Fibroblast of skin of right biceps (primary cell): ENCODE data around the gene AGAP1.

Experiments
- DNase-seq: peaks from one replicate; pipeline ENCODE4 v3.0.0-alpha.2; 2013

AGAP1 gene

DNA sequence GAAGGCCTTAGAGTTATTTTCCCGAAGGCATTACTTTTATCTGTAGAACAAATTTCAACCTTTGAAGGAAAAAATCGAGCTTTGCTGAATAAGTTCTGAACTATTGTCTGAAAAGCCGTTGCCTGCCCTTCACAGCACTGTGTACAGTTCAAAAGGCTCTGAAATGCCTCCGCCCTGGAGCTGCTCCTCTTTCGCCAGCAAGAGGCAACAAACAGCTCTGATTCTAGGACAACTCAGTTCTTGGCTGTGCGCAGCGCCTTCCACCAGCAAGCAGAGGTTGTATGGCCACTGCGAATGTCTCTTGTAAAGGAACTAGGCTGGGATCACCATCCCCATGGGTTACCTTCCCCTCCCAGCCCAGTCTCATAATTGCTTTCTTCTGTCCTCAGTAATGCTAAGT lies 365.8 kb downstream of the AGAP1 start:
- peak; percentile 28 for DNase-seq

DNA sequence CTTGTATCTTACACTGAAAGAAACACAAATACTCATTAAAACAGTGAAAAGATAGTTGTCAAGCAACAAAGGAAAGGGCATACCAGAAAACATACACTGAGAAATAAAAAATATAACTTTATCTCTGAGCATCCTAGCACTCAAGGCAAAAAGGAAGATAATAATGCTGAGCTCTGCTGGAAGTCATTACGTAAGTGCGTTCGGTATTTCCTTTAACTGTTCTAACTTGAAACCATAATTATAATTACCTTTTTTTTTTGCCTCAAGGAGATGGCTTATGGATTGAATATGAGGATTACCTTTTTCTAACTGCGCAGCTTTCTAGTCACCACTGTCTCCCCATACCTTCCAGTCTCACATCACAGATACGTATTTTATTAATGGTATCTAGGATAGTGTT lies 366.3 kb downstream of the AGAP1 start:
- DNase-seq, result peak; percentile 64

DNA sequence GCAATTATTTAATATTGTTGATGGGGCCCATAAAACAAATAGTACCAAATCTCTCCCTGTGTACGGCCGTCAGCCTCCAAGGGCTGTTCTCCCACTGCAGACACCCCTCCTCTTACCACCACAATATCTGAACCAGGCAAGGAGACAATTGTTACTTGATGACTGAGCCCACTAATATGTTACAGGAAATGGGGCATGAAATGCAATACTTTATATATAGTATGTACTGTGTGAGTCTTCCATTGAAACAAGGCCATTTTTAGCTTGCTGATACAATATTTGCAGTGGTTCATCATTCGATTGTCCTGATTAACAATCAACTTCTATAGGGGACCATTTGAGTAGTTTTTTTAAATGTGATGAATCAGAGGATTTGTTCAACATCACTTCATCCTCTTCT lies 367.0 kb downstream of the AGAP1 start:
- DNase-seq, result peak; percentile 76

DNA sequence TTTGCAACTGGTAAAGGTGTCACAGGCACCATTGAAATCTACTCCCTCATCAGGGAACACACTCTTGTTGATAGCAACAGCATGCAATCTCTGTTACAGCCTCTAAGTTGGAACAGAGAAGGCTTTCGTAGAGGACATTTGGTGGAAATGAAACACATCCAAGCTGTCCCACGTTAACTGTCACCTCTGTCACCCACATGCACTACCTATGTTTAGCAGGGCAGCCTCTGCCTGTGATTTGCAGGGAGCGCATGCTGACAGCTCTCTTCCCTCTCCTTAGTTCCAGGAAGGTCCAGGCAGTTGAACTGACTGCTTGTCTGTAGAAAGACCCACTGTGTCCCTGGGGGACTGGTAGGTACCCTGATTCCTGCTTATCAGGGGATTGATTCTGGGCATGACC lies 367.5 kb downstream of the AGAP1 start:
- no peak for DNase-seq

DNA sequence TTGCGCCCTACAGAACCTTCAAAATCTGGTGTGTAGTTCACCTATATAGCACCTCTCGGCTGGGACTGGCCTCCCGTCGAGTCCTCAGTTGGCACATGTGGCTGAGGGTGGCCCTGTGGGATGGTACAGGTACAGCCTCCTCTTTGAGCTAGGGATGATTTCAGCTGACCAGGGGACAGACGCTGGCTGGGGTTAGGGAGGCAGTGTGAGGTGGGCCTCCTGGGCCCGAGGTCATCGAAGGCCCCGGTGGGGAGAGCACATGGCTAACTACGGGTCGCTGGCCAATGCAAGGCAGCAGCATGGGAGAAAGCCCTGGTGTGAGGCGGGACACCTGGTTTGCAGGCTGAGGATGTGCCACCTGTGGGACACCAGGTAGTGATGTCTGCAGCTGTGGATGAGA lies 369.6 kb downstream of the AGAP1 start:
- DNase-seq, result no peak

DNA sequence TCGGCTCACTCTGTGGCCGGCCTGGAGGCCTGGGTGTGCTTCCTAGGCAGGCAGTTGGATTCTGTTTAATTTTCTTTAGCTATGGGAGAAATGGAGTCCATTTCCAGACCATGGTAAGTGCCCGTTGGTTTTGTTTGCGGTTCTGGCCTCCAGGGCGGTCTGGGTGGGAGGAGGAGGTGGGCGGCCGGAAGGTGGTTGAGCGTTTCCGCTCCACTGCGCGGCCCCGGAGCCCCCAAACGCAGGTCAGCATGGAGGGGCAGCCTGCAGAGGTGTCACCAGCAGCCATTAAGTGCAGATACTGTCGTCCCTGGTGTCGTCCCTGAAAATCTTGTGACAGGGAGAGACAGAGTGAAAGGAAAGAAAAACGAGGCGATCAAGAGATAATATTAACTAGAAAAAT lies 370.5 kb downstream of the AGAP1 start:
- DNase-seq, result no peak

DNA sequence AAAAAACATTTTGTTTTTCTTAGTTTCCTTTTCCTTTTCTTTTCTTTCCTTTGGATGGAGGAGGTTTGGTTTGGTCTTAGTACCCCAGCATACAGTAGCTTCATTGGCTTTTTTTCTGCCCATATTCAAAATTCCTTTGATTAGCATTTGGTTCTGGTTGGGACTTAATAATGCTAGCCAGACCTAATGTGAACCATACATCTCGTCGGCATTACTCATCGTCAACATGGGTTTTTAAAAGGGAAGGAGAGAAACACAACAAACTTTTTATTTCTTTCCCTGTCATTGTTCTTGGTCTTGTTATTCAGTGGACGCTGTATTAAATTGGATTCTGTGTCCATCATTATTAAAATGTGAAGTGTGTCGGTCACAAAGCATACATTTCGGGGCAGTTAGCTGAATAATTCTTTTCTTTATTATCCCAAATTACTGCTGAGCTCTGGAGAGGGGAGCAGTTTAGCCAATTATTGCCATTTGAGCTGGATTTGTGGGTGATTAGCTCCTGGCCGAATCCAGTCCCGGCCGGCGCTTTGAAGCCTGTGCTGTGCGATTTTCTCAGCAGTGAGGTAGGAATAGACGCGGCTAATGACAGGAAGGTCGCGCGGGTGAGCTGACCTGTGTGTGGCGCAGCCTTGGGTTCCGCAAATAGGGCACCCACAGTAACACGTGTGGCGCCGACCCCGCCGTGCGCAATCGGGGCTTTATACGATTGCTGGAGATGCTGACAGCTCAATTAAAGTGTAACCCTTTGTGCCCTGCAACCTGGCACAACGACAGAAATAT lies 371.1 kb downstream of the AGAP1 start:
- peak; percentile 55 for DNase-seq

DNA sequence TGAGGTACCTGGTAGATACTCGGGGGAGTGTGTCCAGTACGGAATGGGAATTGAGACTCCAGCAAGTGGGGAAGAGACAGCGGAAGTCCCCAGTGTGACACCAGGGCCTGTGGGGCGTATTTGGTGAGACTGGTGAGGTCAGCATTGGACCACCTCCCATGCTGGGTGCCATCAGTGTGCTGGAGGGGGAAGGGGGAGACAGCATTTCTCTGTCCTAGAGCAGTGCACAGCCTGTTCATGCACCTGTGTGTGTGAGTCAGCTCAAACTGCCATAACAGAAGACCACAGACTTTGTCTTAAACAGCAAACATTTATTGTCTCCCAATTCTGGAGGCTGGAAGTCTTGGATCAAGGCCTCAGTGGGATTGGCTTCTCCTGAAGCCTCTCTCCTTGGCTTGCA lies 372.5 kb downstream of the AGAP1 start:
- DNase-seq, result no peak

DNA sequence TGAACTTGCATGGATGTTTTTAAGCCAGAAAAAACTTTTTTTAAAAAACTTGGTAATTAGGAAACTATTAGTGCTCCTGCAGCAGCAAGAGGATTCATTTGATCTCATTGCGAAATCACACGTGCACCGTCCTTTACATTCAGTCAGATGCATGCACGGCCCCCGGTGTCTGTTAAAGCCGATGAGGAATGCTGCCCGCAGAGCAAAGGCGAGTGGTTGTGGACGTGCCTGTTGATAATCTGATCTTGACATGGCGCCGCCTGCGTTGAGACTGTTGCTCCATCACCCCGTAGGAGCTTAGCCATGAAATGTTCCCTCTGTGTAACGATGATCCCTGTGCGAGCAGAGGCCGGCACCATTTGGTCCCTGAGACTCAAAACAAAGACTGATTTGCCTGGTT lies 374.4 kb downstream of the AGAP1 start:
- DNase-seq, result no peak

DNA sequence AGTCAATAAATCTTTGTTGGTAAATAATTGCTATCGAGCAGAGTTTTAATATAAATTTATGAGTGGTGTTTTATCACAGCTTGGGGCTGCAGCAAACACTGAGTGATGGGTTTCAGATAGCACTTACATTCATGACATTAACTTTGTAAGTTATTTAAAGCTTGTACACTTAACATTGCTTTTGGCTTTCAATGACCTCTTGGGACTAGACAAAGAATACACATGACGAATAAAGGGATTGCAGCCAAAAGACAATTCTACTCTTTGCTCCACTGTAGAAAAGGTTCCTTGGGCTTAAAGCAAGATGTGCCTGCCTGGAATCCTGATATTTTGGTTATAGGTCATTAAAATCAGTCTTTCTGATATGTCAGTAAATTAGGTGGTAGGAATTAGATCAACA lies 374.8 kb downstream of the AGAP1 start:
- DNase-seq, result no peak

DNA sequence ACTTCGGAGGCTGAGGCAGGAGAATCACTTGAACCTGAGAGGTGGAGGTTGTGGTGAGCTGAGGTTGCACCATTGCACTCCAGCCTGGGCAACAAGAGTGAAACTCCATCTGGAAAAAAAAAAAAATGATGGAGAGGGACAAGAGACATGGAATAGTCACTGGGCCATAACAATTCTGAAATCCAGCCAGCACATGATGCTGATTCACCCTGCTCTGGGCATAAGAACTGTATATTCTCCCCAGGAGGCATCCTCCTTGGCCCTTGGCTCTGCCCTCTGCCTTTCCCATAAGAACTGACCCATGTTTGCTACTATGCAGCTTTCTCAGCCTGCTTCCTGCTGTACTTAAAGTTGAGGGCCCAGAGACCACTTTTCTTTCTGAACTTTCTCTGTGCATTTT lies 376.7 kb downstream of the AGAP1 start:
- no peak for DNase-seq

DNA sequence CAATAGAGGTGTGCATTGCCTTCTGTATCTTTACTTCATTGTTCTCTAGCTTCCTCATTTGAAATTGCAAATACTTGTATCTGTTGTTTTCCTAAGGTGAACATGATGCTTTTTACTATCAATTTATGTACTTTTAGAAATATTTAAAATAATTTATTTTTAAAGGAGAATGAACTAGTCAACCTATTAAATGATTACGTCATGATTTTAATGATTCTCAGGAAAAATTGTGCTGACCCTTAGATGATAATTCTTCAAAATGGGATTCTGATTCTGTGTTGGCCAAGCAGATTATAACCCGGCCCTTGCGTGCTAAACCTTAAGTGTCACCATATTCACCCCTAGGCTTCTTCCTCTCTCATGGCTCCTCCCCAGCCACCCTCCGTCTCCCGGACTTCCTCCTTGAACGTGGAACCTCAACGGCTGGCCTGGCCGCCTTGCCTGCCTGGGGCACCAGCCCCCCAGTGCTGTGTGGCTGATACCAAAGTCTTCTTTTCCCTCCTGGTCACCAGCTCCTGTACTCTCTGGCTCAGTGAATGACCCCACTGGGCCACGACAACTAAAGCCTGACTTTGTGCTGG lies 382.3 kb downstream of the AGAP1 start:
- no peak for DNase-seq

DNA sequence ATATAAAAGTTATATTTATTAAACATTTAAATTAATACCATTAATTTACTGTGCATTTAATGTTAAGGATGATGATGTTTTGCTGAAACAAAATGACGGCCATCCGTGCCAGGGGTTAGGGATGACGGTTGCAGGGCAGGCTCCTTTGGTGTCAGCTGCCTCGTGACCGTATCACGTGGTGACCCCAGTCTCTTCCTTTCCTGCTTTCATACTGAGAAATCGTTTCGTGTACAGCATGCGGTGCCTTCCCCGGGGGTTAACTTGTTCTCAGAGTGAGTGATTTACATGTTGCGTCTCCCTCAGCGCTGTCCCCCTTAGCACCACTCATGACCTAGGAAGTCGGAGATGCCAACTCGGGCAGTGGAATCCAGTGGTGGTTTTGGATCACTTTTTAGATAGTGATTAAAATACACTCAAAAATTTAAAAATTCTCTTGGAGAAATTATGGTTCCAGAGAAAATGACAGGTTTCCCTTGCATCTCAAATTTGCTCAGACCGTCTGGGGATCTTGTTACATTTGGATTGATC lies 383.5 kb downstream of the AGAP1 start:
- DNase-seq, result no peak

DNA sequence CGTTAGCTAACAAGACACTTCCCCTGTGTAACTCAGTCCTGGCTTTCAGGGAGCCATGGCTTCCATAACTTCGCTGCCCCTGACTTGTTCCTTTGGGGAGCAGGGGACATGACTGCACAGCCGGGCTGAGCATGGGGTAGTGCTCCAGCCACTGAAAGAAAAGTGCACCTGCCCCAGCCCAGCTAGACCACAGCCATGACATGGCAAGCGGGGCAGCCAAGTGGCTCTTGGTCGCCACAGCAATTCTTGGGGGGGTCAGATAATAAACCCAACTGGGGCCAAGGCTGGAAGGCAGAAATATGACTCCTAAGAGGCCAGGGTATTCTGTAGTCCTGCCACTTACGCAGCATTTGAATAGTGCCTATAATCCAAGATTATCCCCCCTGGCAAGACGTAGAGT lies 385.3 kb downstream of the AGAP1 start:
- DNase-seq, result no peak

DNA sequence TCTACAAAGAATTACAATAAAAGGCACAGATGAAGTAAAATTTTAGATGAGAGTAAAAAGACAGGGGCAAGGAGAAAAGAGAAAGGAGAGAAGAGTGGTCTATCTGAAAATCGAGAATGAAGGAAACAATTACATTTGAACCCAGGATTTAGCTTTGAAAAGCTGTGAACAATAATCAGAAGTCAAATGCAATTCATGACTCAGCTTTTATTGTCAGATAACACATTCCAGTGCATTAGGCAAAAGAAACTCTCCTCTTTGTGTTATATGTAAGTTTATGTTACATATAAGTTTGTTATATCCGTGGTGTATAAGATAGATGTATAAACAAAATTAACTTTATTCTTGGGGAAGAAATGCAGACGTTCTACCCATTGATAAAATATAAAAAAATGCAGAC lies 389.8 kb downstream of the AGAP1 start:
- DNase-seq, result no peak

DNA sequence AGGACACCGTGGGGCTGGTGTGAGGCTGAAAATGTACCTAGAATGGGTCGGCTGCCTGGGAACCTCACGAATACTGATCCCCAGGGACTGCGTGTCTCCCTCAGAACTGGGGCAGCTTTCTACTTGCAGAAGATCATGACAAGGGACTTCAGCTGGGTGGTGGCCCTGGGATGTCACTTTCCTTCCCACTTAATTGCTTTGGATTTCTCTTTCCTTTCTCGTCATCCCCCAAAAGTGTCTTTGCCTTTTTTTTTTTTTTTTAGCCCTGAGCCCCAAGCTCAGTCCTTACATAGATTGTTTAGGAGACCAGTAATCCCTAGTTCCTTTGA lies 395.4 kb downstream of the AGAP1 start:
- no peak for DNase-seq

DNA sequence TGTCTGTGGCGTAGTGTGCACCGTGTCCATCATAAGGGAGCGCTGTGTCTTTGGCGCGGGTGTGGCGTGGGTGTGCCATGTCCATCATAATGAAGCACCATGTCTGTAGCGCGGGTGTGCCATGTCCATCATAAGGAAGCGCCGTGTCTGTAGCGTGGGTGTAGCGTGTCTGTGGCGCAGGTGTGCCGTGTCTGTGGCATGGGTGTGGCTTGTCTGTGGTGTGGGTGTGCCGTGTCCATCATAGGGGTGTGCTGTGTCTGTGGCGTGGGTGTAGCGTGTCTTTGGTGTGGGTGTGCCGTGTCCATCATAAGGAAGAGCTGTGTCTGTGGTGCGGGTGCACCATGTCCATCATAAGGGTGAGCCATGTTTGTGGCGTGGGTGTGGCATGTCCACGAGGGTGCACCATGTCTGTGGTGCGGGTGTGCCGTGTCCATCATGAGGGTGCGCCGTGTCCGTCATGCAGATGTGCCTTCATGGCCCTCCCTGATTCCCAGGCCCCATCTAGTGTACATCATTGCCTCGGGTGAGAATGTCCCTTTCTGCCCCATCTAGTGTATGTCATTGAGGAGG lies 399.4 kb downstream of the AGAP1 start:
- no peak for DNase-seq

DNA sequence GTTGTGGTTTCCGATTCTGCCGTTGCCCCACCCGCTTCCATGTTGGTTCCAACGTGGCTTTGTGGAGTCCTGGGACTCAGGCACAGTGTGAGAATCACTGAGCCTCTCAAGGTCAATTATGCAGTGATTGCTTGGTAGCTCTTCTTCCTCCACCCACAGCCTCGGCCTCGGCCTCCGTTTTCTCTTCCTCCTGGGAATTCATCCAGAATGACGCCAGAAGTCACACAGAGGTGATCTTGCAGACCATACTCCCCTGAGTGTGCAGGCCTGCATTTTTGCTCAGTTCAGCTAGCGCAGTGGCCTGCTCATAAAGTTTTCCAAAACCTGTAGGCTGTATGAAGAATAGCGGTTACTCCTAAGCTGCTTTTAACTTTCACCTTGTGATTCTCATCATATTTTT lies 401.0 kb downstream of the AGAP1 start:
- no peak for DNase-seq

DNA sequence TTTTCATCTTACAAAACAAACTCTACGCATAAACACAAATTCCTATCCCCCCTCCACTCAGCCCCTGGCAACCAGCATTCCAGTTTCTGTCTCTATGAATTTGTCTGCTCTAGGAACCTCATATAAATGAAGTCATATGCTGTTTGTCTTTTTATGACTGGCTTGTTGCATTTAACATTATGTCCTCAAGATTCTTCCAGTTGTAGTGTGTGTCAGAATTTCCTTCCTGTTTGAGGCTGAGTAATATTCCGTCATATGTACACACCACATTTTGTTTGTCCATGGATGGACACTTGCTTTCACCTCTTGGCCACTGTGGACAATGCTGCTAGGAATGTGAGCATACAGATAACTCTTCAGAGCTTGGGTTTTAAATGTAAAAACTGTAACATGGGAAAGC lies 402.2 kb downstream of the AGAP1 start:
- DNase-seq, result no peak

DNA sequence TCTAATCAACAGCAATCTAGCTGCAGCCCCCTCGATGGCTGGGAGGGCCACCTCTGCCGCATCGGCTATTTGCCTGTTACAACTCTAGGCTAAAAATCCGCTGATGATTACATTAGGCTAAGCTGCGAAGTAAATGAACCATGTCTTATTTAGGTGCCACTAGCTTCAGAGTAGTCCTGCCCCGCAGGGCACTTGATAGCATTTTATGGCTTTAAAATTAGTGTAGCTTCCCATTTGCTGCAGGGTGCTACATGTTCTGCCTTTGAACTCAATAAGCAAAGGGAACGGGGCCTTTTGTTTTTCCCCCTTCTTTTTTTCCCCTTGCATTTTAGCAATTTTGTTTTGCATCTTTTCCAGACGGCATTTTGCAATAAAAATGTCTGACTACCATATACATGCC lies 404.1 kb downstream of the AGAP1 start:
- DNase-seq, result no peak

DNA sequence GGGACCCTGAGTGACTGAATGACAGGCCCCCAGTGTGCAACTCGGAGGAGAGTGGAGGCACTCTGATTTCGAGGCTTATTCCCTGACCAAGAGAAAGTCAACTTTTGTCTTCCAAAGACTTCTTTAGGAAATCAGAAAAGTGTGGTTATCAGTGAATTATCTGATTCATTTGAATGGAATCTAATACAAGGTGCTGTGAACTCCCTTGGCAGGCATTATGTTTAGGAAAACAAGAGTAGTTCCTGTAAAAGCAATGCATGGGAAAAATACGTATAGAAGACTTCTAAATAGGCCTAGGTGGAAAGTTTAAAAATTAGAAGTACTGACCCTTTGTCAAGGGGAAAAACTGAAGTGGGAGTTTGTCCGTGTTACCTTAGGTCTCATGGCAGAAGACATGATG lies 404.9 kb downstream of the AGAP1 start:
- DNase-seq, result peak; percentile 3

DNA sequence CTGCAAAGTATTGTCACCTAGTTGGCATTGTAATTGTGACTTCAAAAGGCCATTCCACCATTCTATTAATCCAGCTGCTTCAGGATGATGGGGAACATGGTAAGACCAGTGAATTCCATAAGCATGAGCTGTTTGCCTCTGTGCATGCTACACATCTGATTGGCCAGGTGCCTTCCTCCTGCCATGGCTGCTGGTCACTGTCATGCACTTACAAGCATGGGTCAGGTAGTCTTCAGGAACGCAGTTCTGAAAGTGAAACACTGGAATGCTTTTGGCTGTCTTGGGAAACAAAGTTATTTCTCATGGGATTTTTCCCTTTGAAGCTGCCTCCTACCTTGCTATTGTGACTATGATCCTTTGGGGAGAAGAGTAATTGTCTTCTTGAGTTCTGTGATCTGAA lies 406.8 kb downstream of the AGAP1 start:
- DNase-seq, result peak; percentile 5

DNA sequence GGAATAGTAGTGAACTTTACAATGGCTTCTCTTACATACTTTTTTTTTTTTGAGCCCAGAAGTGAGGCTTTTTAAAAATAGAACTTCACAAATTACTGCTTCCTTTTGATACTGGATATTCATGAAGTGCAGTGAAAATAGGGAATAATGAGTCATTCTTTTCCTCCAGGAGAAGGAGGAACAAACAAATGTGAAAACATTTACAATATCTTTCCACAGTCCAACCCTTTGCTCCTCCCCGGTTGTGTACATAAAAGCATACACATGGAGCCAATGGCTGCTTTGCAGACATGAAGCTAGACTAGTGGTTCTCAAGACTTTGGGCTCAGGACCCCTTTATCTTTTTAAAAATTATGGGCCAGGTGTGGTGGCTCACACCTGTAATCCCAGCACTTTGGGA lies 407.4 kb downstream of the AGAP1 start:
- no peak for DNase-seq

DNA sequence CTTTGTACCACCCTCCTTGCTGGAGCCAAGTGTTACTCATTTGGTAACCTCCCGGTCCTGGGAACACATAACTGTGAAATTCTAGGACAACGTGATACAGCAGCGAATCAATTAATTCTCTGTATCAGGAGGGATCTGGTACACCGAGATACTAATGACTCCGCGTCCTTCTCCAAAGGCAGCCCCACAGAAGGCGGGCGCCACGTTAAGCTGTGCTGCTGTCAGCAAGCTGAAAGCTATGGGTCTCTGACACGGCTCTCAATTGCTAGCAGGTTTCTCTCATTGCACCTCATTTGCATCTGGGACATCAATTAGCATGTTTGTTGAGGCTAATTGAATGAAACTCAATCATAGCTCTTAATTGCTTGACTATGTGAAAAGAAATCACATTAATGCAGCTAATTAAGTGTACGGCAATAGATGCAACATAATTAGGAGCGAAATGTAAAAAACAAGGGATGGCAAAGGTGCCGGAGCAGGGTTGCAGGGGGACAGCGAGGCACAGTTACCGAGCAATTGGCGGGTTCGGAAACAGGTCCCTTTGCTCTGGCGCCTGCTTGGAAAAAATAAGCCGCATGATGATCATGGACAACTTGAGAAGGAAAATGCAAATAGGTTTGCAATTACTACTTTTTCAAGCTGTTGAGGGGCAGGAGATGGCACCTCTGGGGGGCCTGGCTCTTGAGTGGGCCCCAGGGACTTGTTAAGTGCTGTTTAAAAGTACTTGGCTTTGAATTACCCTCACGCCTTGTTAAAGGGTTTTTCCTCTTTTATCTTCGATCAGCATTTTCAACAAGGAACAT lies 410.1 kb downstream of the AGAP1 start:
- no peak for DNase-seq
